ENCODE measurements around the gene RPS6KA5.
"Not testable (repeated sequence)": the region's sequence is repeated elsewhere in the genome, so short reads cannot be mapped to it uniquely, and the experiment has no call there.

RPS6KA5 gene

GRCh38 chr14:90956273-90956672, 104.2 kb downstream of the RPS6KA5 start:
- Histone ChIP-seq H4K20me1 (ENCODE audit: insufficient read depth, low read length) (no peaks in the 10 kb centered on the region), H3K27me3 (ENCODE audit: insufficient read depth, low read length, poor library complexity) (no peaks in the 10 kb centered on the region), H3K9ac (ENCODE audit: low read depth, low read length) (no peak overlapping the region), H3K4me3 (ENCODE audit: low read depth in 1 of 2, low read length in 2 of 2) (no peak overlapping the region), H2AFZ (ENCODE audit: low read depth, low read length) (no peak overlapping the region), H3K4me1 (ENCODE audit: insufficient read depth, low read length) (no peaks in the 10 kb centered on the region), H3K36me3 (ENCODE audit: insufficient read depth, low read length) (no peaks in the 10 kb centered on the region), H3K79me2 (ENCODE audit: insufficient read depth, low read length) (no peaks in the 10 kb centered on the region), H3K9me3 (ENCODE audit: insufficient read depth, low read length, severe bottlenecking) (peaks cover 25% of the 10 kb centered on the region), H3K4me2 (ENCODE audit: insufficient read depth, low read length) (no peak overlapping the region), H3K27ac (ENCODE audit: low read length) (no peak overlapping the region)
- DNase-seq (no peak), ATAC-seq (ENCODE audit: insufficient read depth, low read depth) (no peak)
- TF ChIP-seq EZH2 (IDR thresholded peaks at IDR 0.05; ENCODE audit: borderline replicate concordance, low read depth, low read length, severe bottlenecking) (no peak), CTCF (IDR thresholded peaks at IDR 0.05; ENCODE audit: borderline replicate concordance, extremely low read depth, low read length, poor library complexity, severe bottlenecking) (no peak)

- H3K4me1 ChIP-seq (ENCODE audit: insufficient read depth, low read length); H3K79me2 ChIP-seq (ENCODE audit: insufficient read depth, low read length); H3K36me3 ChIP-seq (ENCODE audit: insufficient read depth, low read length); H3K4me3 ChIP-seq (ENCODE audit: low read depth in 1 of 2, low read length in 2 of 2); H3K9ac ChIP-seq (ENCODE audit: low read depth, low read length); DNase-seq; H2AFZ ChIP-seq (ENCODE audit: low read depth, low read length); H3K27me3 ChIP-seq (ENCODE audit: insufficient read depth, low read length, poor library complexity); ATAC-seq (ENCODE audit: insufficient read depth, low read depth); H3K27ac ChIP-seq (ENCODE audit: low read length); H4K20me1 ChIP-seq (ENCODE audit: insufficient read depth, low read length); H3K4me2 ChIP-seq (ENCODE audit: insufficient read depth, low read length): not testable (repeated sequence)
- H3K9me3 ChIP-seq (ENCODE audit: insufficient read depth, low read length, severe bottlenecking), result peaks cover 22% of the 10 kb centered on the region
These were observed 106.8 kb downstream of the RPS6KA5 start for GRCh38 chr14:90953643-90954042.

GRCh38 chr14:90943367-90943766, 117.1 kb downstream of the RPS6KA5 start:
- Histone ChIP-seq H4K20me1 (ENCODE audit: insufficient read depth, low read length) (no peaks in the 10 kb centered on the region), H3K36me3 (ENCODE audit: insufficient read depth, low read length) (peaks cover 16% of the 10 kb centered on the region), H3K4me3 (ENCODE audit: low read depth in 1 of 2, low read length in 2 of 2) (no peak overlapping the region), H3K79me2 (ENCODE audit: insufficient read depth, low read length) (no peaks in the 10 kb centered on the region), H3K27me3 (ENCODE audit: insufficient read depth, low read length, poor library complexity) (no peaks in the 10 kb centered on the region), H3K4me1 (ENCODE audit: insufficient read depth, low read length) (no peaks in the 10 kb centered on the region), H2AFZ (ENCODE audit: low read depth, low read length) (no peak overlapping the region), H3K9me3 (ENCODE audit: insufficient read depth, low read length, severe bottlenecking) (peaks cover 20% of the 10 kb centered on the region), H3K27ac (ENCODE audit: low read length) (no peak overlapping the region), H3K4me2 (ENCODE audit: insufficient read depth, low read length) (no peak overlapping the region), H3K9ac (ENCODE audit: low read depth, low read length) (no peak overlapping the region)
- ATAC-seq (ENCODE audit: insufficient read depth, low read depth), result no peak
- DNase-seq, result no peak
- no peak for TF ChIP-seq EZH2 (IDR thresholded peaks at IDR 0.05; ENCODE audit: borderline replicate concordance, low read depth, low read length, severe bottlenecking)
- no peak for TF ChIP-seq CTCF (IDR thresholded peaks at IDR 0.05; ENCODE audit: borderline replicate concordance, extremely low read depth, low read length, poor library complexity, severe bottlenecking)

GRCh38 chr14:90942511-90942910, 117.9 kb downstream of the RPS6KA5 start:
- Histone ChIP-seq H3K27me3 (ENCODE audit: insufficient read depth, low read length, poor library complexity) (no peaks in the 10 kb centered on the region), H3K9me3 (ENCODE audit: insufficient read depth, low read length, severe bottlenecking) (peaks cover 23% of the 10 kb centered on the region), H3K4me1 (ENCODE audit: insufficient read depth, low read length) (no peaks in the 10 kb centered on the region), H3K36me3 (ENCODE audit: insufficient read depth, low read length) (peaks cover 18% of the 10 kb centered on the region), H3K27ac (ENCODE audit: low read length) (no peak overlapping the region), H3K9ac (ENCODE audit: low read depth, low read length) (no peak overlapping the region), H3K4me3 (ENCODE audit: low read depth in 1 of 2, low read length in 2 of 2) (no peak overlapping the region), H2AFZ (ENCODE audit: low read depth, low read length) (no peak overlapping the region), H4K20me1 (ENCODE audit: insufficient read depth, low read length) (no peaks in the 10 kb centered on the region), H3K79me2 (ENCODE audit: insufficient read depth, low read length) (no peaks in the 10 kb centered on the region), H3K4me2 (ENCODE audit: insufficient read depth, low read length) (no peak overlapping the region)
- DNase-seq (no peak), ATAC-seq (ENCODE audit: insufficient read depth, low read depth) (no peak)
- no peak for TF ChIP-seq CTCF (IDR thresholded peaks at IDR 0.05; ENCODE audit: borderline replicate concordance, extremely low read depth, low read length, poor library complexity, severe bottlenecking)
